ENCODE measurements around the gene GNG4. TPM values are rescaled to one million over a fixed set of nuclear protein-coding genes. Genes with fewer than 3 reads are reported as not detected.
A peak's percentile ranks its signal among the peaks of the same experiment; 100 is the strongest.

Gene GNG4
- total and polyA plus RNA-seq, 9 of the 15 experiments (the other 6 are each of a cell fraction or from before 2014, with no cell fraction given) = 0.06 to 0.58 (median 0.08) TPM; not detected in 4

DNA sequence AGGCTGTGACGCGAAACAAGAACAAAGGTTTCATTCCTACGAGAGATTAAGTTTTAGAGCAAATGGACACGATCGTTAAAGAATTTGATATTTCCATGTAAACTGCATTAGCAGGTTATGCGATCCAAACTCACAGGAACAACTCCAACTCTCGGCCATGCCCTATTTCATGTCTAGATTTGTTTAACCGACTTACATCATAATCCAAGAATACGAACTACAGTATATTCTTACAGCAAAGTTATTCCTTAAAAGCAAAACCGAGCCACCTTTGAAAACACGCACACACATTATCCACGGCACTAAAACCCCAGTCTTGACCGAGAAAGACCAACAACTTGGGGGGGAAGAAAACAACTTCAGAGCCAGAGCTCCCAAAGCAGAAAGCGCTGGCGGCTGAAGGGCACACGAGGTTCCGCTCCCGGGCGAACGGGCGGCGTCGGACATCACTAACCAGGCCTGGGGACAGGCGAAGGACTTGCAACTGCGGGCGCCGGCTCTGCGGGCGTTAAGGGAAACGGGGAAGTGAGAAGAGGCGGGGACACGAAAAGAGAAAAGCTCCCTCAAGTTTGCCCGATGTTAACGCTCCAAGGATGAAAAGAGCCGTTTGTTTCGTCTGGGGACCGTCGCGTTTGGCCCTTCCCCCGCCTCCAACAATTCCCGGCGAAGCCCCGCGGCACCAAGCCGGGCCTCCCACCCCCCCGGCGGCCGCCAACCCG lies 146.0 kb downstream of the GNG4 start (continued):
- TF ChIP-seq, protein P1, sequence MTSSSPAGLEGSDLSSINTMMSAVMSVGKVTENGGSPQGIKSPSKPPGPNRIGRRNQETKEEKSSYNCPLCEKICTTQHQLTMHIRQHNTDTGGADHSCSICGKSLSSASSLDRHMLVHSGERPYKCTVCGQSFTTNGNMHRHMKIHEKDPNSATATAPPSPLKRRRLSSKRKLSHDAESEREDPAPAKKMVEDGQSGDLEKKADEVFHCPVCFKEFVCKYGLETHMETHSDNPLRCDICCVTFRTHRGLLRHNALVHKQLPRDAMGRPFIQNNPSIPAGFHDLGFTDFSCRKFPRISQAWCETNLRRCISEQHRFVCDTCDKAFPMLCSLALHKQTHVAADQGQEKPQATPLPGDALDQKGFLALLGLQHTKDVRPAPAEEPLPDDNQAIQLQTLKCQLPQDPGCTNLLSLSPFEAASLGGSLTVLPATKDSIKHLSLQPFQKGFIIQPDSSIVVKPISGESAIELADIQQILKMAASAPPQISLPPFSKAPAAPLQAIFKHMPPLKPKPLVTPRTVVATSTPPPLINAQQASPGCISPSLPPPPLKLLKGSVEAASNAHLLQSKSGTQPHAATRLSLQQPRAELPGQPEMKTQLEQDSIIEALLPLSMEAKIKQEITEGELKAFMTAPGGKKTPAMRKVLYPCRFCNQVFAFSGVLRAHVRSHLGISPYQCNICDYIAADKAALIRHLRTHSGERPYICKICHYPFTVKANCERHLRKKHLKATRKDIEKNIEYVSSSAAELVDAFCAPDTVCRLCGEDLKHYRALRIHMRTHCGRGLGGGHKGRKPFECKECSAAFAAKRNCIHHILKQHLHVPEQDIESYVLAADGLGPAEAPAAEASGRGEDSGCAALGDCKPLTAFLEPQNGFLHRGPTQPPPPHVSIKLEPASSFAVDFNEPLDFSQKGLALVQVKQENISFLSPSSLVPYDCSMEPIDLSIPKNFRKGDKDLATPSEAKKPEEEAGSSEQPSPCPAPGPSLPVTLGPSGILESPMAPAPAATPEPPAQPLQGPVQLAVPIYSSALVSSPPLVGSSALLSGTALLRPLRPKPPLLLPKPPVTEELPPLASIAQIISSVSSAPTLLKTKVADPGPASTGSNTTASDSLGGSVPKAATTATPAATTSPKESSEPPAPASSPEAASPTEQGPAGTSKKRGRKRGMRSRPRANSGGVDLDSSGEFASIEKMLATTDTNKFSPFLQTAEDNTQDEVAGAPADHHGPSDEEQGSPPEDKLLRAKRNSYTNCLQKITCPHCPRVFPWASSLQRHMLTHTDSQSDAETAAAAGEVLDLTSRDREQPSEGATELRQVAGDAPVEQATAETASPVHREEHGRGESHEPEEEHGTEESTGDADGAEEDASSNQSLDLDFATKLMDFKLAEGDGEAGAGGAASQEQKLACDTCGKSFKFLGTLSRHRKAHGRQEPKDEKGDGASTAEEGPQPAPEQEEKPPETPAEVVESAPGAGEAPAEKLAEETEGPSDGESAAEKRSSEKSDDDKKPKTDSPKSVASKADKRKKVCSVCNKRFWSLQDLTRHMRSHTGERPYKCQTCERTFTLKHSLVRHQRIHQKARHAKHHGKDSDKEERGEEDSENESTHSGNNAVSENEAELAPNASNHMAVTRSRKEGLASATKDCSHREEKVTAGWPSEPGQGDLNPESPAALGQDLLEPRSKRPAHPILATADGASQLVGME (CRISPR knock-in tag; IDR thresholded peaks at IDR 0.05) = no peak
- TF ChIP-seq, protein P2, sequence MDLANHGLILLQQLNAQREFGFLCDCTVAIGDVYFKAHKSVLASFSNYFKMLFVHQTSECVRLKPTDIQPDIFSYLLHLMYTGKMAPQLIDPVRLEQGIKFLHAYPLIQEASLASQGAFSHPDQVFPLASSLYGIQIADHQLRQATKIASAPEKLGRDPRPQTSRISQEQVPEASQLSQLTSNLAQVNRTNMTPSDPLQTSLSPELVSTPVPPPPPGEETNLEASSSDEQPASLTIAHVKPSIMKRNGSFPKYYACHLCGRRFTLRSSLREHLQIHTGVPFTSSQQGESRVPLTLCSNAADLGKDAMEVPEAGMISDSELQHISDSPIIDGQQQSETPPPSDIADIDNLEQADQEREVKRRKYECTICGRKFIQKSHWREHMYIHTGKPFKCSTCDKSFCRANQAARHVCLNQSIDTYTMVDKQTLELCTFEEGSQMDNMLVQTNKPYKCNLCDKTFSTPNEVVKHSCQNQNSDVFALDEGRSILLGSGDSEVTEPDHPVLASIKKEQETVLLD (IDR thresholded peaks at IDR 0.05) = no peak
- TF ChIP-seq ZNF12 (CRISPR knock-in tag; IDR thresholded peaks at IDR 0.05) = no peak
- TF ChIP-seq KAT8 (IDR thresholded peaks at IDR 0.05; ENCODE audit: low read depth) = no peak
- TF ChIP-seq, protein P3, sequence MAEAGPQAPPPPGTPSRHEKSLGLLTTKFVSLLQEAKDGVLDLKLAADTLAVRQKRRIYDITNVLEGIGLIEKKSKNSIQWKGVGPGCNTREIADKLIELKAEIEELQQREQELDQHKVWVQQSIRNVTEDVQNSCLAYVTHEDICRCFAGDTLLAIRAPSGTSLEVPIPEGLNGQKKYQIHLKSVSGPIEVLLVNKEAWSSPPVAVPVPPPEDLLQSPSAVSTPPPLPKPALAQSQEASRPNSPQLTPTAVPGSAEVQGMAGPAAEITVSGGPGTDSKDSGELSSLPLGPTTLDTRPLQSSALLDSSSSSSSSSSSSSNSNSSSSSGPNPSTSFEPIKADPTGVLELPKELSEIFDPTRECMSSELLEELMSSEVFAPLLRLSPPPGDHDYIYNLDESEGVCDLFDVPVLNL (CRISPR knock-in tag; IDR thresholded peaks at IDR 0.05; ENCODE audit: low read depth) = no peak
- TF ChIP-seq, protein P4, sequence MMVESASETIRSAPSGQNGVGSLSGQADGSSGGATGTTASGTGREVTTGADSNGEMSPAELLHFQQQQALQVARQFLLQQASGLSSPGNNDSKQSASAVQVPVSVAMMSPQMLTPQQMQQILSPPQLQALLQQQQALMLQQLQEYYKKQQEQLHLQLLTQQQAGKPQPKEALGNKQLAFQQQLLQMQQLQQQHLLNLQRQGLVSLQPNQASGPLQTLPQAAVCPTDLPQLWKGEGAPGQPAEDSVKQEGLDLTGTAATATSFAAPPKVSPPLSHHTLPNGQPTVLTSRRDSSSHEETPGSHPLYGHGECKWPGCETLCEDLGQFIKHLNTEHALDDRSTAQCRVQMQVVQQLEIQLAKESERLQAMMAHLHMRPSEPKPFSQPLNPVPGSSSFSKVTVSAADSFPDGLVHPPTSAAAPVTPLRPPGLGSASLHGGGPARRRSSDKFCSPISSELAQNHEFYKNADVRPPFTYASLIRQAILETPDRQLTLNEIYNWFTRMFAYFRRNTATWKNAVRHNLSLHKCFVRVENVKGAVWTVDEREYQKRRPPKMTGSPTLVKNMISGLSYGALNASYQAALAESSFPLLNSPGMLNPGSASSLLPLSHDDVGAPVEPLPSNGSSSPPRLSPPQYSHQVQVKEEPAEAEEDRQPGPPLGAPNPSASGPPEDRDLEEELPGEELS (CRISPR knock-in tag; IDR thresholded peaks at IDR 0.05; ENCODE audit: borderline replicate concordance) = no peak
- no peak for TF ChIP-seq C11orf30 (IDR thresholded peaks at IDR 0.05; ENCODE audit: low read depth)
- no peak; a peak in 1 of 4 replicates for TF ChIP-seq CSDE1 (IDR thresholded peaks at IDR 0.05)
- TF ChIP-seq CCAR2 (IDR thresholded peaks at IDR 0.05; ENCODE audit: low read depth, low read length) = no peak
- no peak for TF ChIP-seq ZFPM2 (CRISPR knock-in tag; IDR thresholded peaks at IDR 0.05)
- TF ChIP-seq PTTG1 (tag; IDR thresholded peaks at IDR 0.05; ENCODE audit: low read depth) = no peak
- TF ChIP-seq CEBPB (tag; IDR thresholded peaks at IDR 0.05) = 0 out of 2 replicates have a peak, but pooled peaks have one; percentile 5
- TF ChIP-seq SPI1 (IDR thresholded peaks at IDR 0.05; ENCODE audit: borderline replicate concordance, low read depth, low read length) = no peak; the same call in 1 of the 2 replicates
- TF ChIP-seq EGR1 (conservative IDR thresholded peaks at IDR 0.05) = no peak
- no peak for TF ChIP-seq TBP (optimal IDR thresholded peaks at IDR 0.05; ENCODE audit: low read depth, low read length)
- no peak for TF ChIP-seq YBX1 (IDR thresholded peaks at IDR 0.05)
- TF ChIP-seq RB1 (IDR thresholded peaks at IDR 0.05; ENCODE audit: low read depth) = no peak
- no peak for TF ChIP-seq EHMT2 (IDR thresholded peaks at IDR 0.05)
- TF ChIP-seq NCOA6 (IDR thresholded peaks at IDR 0.05) = peak; percentile 70
- TF ChIP-seq ZNF354B (CRISPR knock-in tag; IDR thresholded peaks at IDR 0.05) = no peak

All from K562 (cell line).